Heart left ventricle (tissue), 13 donors: Measurements from ENCODE around the gene LZTFL1.

Source experiments
- POLR2A ChIP-seq, 2 donors: fragments of 450-650 bp; IDR thresholded peaks; one replicate each; pipeline ENCODE4 v1.6.1; 2017; ENCODE audit warnings: antibody characterized with exemption in 2 of 2, mild to moderate bottlenecking in 2 of 2, moderate library complexity in 2 of 2
- TF ChIP-seq, protein P1 (sequence below), 12 donors: fragments of 200-600 bp; sonication (generic) in 4 of 12; IDR thresholded peaks; one replicate each; pipeline versions ENCODE4 v1.5.0 to v1.8.0; 2018 to 2022; ENCODE audit warnings: antibody characterized with exemption in 12 of 12, mild to moderate bottlenecking in 5 of 12
- donor health status: ischemic (EF 13 %, LVEDD 7.1; RV severe dilation, severe dysfunction).
- donor health status: DM: no; HTN: yes; CAD: no.
- donor health status: DM: no; HTN: no; CAD: no.
- donor health status: ischemic (EF 25% LVEDD 6.9; RV normal size, moderate dysfunction).
- donor health status: ischemic (EF 25% LVEDD 5.7; RV mildly dilated, moderate dysfunction).
- donor health status: ischemic (EF 35%, LVEDD 5.7; RV mildly dilated, moderate dysfunction).
- donor health status: nonischemic (EF 11% LVEDD 7.7; RV severe dilation, severe dysfunction).
- donor health status: DM: yes; HTN: yes; CAD: no.
- donor health status: PGD.
- donor health status: ischemic (EF 29% LVEDD 5.4; RV normal size, mild dysfunction).
- donor health status: nonischemic (EF 23%, LVEDD 6.1; RV moderate dilation, normal function).

GRCh38 chr3:45832699-45833098 lies 9.2 kb downstream of the LZTFL1 start:
- no peak for TF ChIP-seq POLR2A (IDR thresholded peaks at IDR 0.05)
- TF ChIP-seq, protein P1, sequence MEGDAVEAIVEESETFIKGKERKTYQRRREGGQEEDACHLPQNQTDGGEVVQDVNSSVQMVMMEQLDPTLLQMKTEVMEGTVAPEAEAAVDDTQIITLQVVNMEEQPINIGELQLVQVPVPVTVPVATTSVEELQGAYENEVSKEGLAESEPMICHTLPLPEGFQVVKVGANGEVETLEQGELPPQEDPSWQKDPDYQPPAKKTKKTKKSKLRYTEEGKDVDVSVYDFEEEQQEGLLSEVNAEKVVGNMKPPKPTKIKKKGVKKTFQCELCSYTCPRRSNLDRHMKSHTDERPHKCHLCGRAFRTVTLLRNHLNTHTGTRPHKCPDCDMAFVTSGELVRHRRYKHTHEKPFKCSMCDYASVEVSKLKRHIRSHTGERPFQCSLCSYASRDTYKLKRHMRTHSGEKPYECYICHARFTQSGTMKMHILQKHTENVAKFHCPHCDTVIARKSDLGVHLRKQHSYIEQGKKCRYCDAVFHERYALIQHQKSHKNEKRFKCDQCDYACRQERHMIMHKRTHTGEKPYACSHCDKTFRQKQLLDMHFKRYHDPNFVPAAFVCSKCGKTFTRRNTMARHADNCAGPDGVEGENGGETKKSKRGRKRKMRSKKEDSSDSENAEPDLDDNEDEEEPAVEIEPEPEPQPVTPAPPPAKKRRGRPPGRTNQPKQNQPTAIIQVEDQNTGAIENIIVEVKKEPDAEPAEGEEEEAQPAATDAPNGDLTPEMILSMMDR (IDR thresholded peaks at IDR 0.05) = peak in 9 of 12 donors; percentile 7 to 48 (median 34)
